SK-N-SH (cell line): ENCODE results near the gene GPD1. TPM values are rescaled to one million over a fixed set of nuclear protein-coding genes. Genes with fewer than 3 reads are reported as not detected.

Source experiments
- CTCF ChIA-PET: fragments of 300-600, 350-600 bp; formaldehyde crosslinking; extraction: SDS; loops from one replicate; lab custom pipeline; 2021; lab: Yijun Ruan, JAX
- POLR2A ChIA-PET: fragments of 350-600 bp; sonication (Branson Sonifier 250); formaldehyde crosslinking; extraction: SDS; loops from one replicate; lab custom pipeline; 2020; ENCODE audit warnings: antibody characterized with exemption, inconsistent platforms; lab: Yijun Ruan, JAX
- DNase-seq: peaks from one replicate; pipeline ENCODE4 v3.0.0; 2012
- H2AFZ ChIP-seq: fragments of 200-600 bp; sonication (generic); 2 replicates; pipeline ENCODE4 v1.8.1; 2016; ENCODE audit warnings: antibody characterized with exemption, mild to moderate bottlenecking, low read depth
- H3F3A ChIP-seq: fragments of 200-600 bp; sonication (generic); replicated peaks from 2 replicates; pipeline ENCODE3; 2016; ENCODE audit warnings: antibody characterized with exemption, mild to moderate bottlenecking; ENCODE audit not compliant: insufficient read depth
- H3K27ac ChIP-seq, 2 experiments: fragments of 200-500 bp in 1 of 2; fragments of 200-600 bp in 1 of 2; sonication (Bioruptor generic) in 1 of 2; sonication (generic), shearing (Covaris generic) in 1 of 2; 2 replicates each; pipeline versions ENCODE4 v1.5.1 to v1.6.1; 2014 to 2016; ENCODE audit warnings: low read depth in 2 of 2, inconsistent platforms in 1 of 2, low read length in 1 of 2, mild to moderate bottlenecking in 1 of 2, mixed read lengths in 1 of 2
- H3K27me3 ChIP-seq: fragments of 200-600 bp; sonication (generic), shearing (Covaris generic); 2 replicates; pipeline ENCODE4 v1.6.1; 2016; ENCODE audit warnings: mixed run types; ENCODE audit not compliant: insufficient read depth
- H3K36me3 ChIP-seq, 2 experiments: fragments of 200-500 bp in 1 of 2; fragments of 200-600 bp in 1 of 2; sonication (Bioruptor generic) in 1 of 2; sonication (generic) in 1 of 2; replicated peaks in 1 of 2; 2 replicates each; pipeline versions ENCODE3 to v1.5.1; 2014 to 2016; ENCODE audit warnings: low read length in 1 of 2, mild to moderate bottlenecking in 1 of 2; ENCODE audit not compliant: insufficient read depth in 2 of 2, control insufficient read depth in 1 of 2
- H3K4me1 ChIP-seq, 2 experiments: fragments of 200-500 bp in 1 of 2; fragments of 200-600 bp in 1 of 2; sonication (Bioruptor generic) in 1 of 2; sonication (generic), shearing (Covaris generic) in 1 of 2; 2 replicates each; pipeline versions ENCODE4 v1.5.1 to v1.6.1; 2014 to 2016; ENCODE audit warnings: low read depth in 1 of 2, low read length in 1 of 2, mixed run types in 1 of 2; ENCODE audit not compliant: insufficient read depth in 2 of 2, control insufficient read depth in 1 of 2
- H3K4me2 ChIP-seq: fragments of 200-600 bp; sonication (generic), shearing (Covaris generic); 2 replicates; pipeline ENCODE4 v1.6.1; 2017; ENCODE audit warnings: mixed run types
- H3K4me3 ChIP-seq, 2 experiments: fragments of 200-500 bp in 1 of 2; fragments of 200-600 bp in 1 of 2; sonication (Bioruptor generic) in 1 of 2; sonication (generic), shearing (Covaris generic) in 1 of 2; 2 replicates each; pipeline versions ENCODE4 v1.5.1 to v1.8.1; 2014 to 2016; ENCODE audit warnings: low read depth in 2 of 2, inconsistent platforms in 1 of 2, low read length in 1 of 2, mild to moderate bottlenecking in 1 of 2, mixed read lengths in 1 of 2, moderate library complexity in 1 of 2
- H3K79me2 ChIP-seq: fragments of 200-600 bp; sonication (generic); 2 replicates; pipeline ENCODE4 v1.8.1; 2017; ENCODE audit warnings: mild to moderate bottlenecking; ENCODE audit not compliant: insufficient read depth
- H3K9ac ChIP-seq: fragments of 200-600 bp; sonication (generic); 2 replicates; pipeline ENCODE4 v1.6.1; 2017; ENCODE audit warnings: mixed run types
- H3K9me2 ChIP-seq: fragments of 200-600 bp; sonication (generic); 2 replicates; pipeline ENCODE4 v1.6.1; 2017; ENCODE audit warnings: mixed run types
- H3K9me3 ChIP-seq: fragments of 200-600 bp; sonication (generic); 2 replicates; pipeline ENCODE4 v1.6.1; 2017; ENCODE audit warnings: mixed run types, mild to moderate bottlenecking, moderate library complexity
- H4K20me1 ChIP-seq: fragments of 200-600 bp; sonication (generic); 2 replicates; pipeline ENCODE4 v1.6.1; 2017; ENCODE audit warnings: mild to moderate bottlenecking, mixed run types; ENCODE audit not compliant: insufficient read depth
- CHD2 ChIP-seq: fragments of 150-350 bp; IDR thresholded peaks from 2 replicates; pipeline ENCODE4 v1.6.1; 2018; ENCODE audit warnings: low read length; ENCODE audit not compliant: partially characterized antibody
- FOXJ3 ChIP-seq: sonication (generic); formaldehyde crosslinking; IDR thresholded peaks from 2 replicates; pipeline ENCODE4 v1.5.1; 2020; ENCODE audit warnings: mild to moderate bottlenecking, missing genetic modification reagents
- MEF2A ChIP-seq: IDR thresholded peaks from 2 replicates; pipeline ENCODE4 v1.4.0; 2012; ENCODE audit warnings: low read depth, borderline replicate concordance
- NFIC ChIP-seq: IDR thresholded peaks from 2 replicates; pipeline ENCODE4 v1.4.0; 2012; ENCODE audit warnings: borderline replicate concordance
- NRF1 ChIP-seq: IDR thresholded peaks from 2 replicates; pipeline ENCODE4 v1.6.1; 2012; ENCODE audit warnings: low read depth, mild to moderate bottlenecking, low read length
- POLR2AphosphoS5 ChIP-seq: IDR thresholded peaks from 2 replicates; pipeline ENCODE4 v1.6.1; 2012; ENCODE audit warnings: low read depth, low read length
- RCOR1 ChIP-seq: fragments of 150-350 bp; IDR thresholded peaks from 2 replicates; pipeline ENCODE4 v1.6.1; 2017; ENCODE audit warnings: antibody characterized with exemption, low read length
- RFX5 ChIP-seq: IDR thresholded peaks from 2 replicates; pipeline ENCODE4 v1.6.1; 2012; ENCODE audit warnings: mild to moderate bottlenecking, improper control_type of control experiment, low read length
- RXRA ChIP-seq: IDR thresholded peaks from 2 replicates; pipeline ENCODE4 v1.4.0; 2012; ENCODE audit warnings: low read depth, mild to moderate bottlenecking, borderline replicate concordance
- SMC3 ChIP-seq: IDR thresholded peaks from 2 replicates; pipeline ENCODE4 v1.6.1; 2012; ENCODE audit warnings: low read depth, low read length, improper control_type of control experiment
- TCF12 ChIP-seq: IDR thresholded peaks from 2 replicates; pipeline ENCODE4 v1.4.0; 2012
- YY1 ChIP-seq: IDR thresholded peaks from 2 replicates; pipeline ENCODE4 v1.4.0; 2012; ENCODE audit warnings: low read depth, mild to moderate bottlenecking
- WGBS: methylation state at CpG from one replicate; pipeline ENCODE4 v1.1.6; 2017; ENCODE audit warnings: low lambda C conversion rate; 5-methylcytosine and 5-hydroxymethylcytosine counted together
- polyA plus RNA-seq, 3 experiments: library from polyadenylated mRNA; depleted of rRNA; stranded (reverse); fragments of >200 nt; gene quantifications; 2 replicates each; pipeline ENCODE4 v1.2.3, GENCODE V29; 2012
- TF ChIP-seq, protein P1 (sequence below): IDR thresholded peaks from 2 replicates; pipeline ENCODE4 v1.4.0; 2012; ENCODE audit warnings: low read depth, borderline replicate concordance
- TF ChIP-seq, protein P2 (sequence below): IDR thresholded peaks from 2 replicates; pipeline ENCODE4 v1.4.0; 2012; ENCODE audit warnings: low read depth, borderline replicate concordance
- TF ChIP-seq, protein P3 (sequence below): IDR thresholded peaks from 2 replicates; pipeline ENCODE4 v1.4.0; 2012; ENCODE audit warnings: low read depth
- TF ChIP-seq, protein P4 (sequence below): IDR thresholded peaks from 2 replicates; pipeline ENCODE4 v1.6.1; 2012; ENCODE audit warnings: mild to moderate bottlenecking, low read depth, low read length, moderate library complexity

The GPD1 gene
- polyA plus RNA-seq, 1 of the 3 experiments (the other 2 are of a cell fraction) = 0.07 TPM

DNA sequence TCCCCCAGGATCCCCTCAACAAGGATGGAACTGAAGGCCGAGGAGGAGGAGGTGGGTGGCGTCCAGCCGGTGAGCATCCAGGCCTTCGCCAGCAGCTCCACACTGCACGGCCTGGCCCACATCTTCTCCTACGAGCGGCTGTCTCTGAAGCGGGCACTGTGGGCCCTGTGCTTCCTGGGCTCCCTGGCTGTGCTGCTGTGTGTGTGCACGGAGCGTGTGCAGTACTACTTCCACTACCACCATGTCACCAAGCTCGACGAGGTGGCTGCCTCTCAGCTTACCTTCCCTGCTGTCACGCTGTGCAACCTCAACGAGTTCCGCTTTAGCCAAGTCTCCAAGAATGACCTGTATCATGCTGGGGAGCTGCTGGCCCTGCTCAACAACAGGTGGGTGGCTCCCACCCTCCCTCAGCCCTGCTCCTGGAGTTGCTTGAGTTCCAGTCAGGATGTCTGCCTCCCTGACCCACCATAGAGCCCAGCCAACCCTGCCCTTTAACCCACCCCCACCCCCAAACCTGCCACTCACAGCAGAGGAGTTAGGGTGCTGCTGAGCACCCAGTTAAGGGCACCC lies 45.0 kb upstream of the GPD1 start:
- WGBS = 94% methylated on average over 15 of the region's 15 CpGs

DNA sequence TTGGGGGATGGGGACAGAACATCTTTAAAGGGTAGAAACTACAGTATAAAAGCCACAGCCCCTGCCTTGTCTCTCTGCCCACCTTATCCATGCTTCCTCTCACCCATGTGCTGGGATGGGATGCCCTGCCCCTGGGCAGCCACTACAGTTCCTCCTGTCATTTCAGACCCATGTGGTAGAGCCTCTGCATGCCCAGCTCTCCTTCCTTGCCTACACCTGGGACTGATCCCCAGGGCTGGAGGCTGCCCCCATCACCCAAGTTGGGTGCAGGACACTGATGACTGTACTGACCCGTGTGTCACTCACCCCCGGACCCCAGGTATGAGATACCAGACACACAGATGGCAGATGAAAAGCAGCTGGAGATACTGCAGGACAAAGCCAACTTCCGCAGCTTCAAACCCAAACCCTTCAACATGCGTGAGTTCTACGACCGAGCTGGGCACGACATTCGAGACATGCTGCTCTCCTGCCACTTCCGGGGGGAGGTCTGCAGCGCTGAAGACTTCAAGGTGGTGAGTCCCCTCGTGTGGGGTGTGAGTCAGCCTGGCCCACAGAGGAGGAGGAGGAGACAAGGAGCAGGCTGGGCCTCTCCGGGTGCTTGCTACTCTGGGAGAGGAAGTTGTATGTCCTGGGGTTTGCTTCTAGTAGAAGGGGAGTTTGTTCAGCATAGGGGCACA lies 44.2 kb upstream of the GPD1 start:
- Histone ChIP-seq H3K4me1 (peaks cover 7 to 41% of the 10 kb centered on the region in 2 experiments; a peak in 2 of 4 replicates), H3K27me3 (no peaks in the 10 kb centered on the region), H3K36me3 (peaks cover 0 to 10% of the 10 kb centered on the region in 2 experiments), H3K27ac (no peak overlapping the region), H3K9me3 (no peaks in the 10 kb centered on the region), H3K9me2 (no peaks in the 10 kb centered on the region), H4K20me1 (no peaks in the 10 kb centered on the region), H3K79me2 (no peaks in the 10 kb centered on the region), H3K9ac (no peak overlapping the region), H3K4me3 (no peak overlapping the region), H3F3A (peaks cover 7% of the 10 kb centered on the region), H3K4me2 (no peak overlapping the region), H2AFZ (no peak overlapping the region)
- 59% methylated on average over 4 of the region's 12 CpGs for WGBS
- no peak for TF ChIP-seq RCOR1
- TF ChIP-seq, protein P1, sequence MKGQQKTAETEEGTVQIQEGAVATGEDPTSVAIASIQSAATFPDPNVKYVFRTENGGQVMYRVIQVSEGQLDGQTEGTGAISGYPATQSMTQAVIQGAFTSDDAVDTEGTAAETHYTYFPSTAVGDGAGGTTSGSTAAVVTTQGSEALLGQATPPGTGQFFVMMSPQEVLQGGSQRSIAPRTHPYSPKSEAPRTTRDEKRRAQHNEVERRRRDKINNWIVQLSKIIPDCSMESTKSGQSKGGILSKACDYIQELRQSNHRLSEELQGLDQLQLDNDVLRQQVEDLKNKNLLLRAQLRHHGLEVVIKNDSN = no peak
- TF ChIP-seq YY1 = no peak
- TF ChIP-seq, protein P2, sequence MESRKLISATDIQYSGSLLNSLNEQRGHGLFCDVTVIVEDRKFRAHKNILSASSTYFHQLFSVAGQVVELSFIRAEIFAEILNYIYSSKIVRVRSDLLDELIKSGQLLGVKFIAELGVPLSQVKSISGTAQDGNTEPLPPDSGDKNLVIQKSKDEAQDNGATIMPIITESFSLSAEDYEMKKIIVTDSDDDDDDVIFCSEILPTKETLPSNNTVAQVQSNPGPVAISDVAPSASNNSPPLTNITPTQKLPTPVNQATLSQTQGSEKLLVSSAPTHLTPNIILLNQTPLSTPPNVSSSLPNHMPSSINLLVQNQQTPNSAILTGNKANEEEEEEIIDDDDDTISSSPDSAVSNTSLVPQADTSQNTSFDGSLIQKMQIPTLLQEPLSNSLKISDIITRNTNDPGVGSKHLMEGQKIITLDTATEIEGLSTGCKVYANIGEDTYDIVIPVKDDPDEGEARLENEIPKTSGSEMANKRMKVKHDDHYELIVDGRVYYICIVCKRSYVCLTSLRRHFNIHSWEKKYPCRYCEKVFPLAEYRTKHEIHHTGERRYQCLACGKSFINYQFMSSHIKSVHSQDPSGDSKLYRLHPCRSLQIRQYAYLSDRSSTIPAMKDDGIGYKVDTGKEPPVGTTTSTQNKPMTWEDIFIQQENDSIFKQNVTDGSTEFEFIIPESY = no peak
- no peak for TF ChIP-seq POLR2AphosphoS5
- no peak for TF ChIP-seq NRF1
- TF ChIP-seq, protein P3, sequence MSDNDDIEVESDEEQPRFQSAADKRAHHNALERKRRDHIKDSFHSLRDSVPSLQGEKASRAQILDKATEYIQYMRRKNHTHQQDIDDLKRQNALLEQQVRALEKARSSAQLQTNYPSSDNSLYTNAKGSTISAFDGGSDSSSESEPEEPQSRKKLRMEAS = no peak
- no peak for TF ChIP-seq SMC3
- no peak for TF ChIP-seq FOXJ3 (CRISPR knock-in tag)
- ChIA-PET POLR2A (no interaction called here), CTCF (interaction anchor here (0.7 to 37.6 kb wide), 9 partner anchors 10 to 295 kb away, joined by 3 to 1401 read pairs (median 14); partner anchors contain the start of genes AQP5 and AQP6)
- no peak for DNase-seq

More for the DNA sequence above, 45.0 kb upstream of the GPD1 start:
- H3K27ac ChIP-seq = no peak overlapping the region
- ChIA-PET CTCF (interaction anchor here (0.7 to 37.6 kb wide), 10 partner anchors 11 to 295 kb away, joined by 3 to 1401 read pairs (median 10); partner anchors contain the start of genes AQP5 and AQP6), POLR2A (interaction anchor here (0.5 to 1.2 kb wide), 2 partner anchors 37 to 75 kb away, joined by 3 to 4 read pairs; no protein-coding TSS in a partner anchor)
- peaks cover 7 to 41% of the 10 kb centered on the region in 2 experiments; a peak in 2 of 4 replicates for H3K4me1 ChIP-seq
- H3K4me2 ChIP-seq = peak overlapping the region; percentile 77; the same call in 1 of the 2 replicates
- DNase-seq = no peak
- H3K9me3 ChIP-seq = no peaks in the 10 kb centered on the region
- H3K4me3 ChIP-seq = no peak overlapping the region
- H3F3A ChIP-seq = peaks cover 7% of the 10 kb centered on the region
- no peaks in the 10 kb centered on the region for H4K20me1 ChIP-seq
- peaks cover 0 to 10% of the 10 kb centered on the region in 2 experiments for H3K36me3 ChIP-seq
- no peak overlapping the region for H3K9ac ChIP-seq
- no peaks in the 10 kb centered on the region for H3K27me3 ChIP-seq
- H2AFZ ChIP-seq = no peak overlapping the region
- no peaks in the 10 kb centered on the region for H3K9me2 ChIP-seq
- TF ChIP-seq NFIC (no peak), MEF2A (no peak), RFX5 (no peak), TCF12 (no peak), RXRA (no peak), CHD2 (no peak)
- TF ChIP-seq, protein P3 = no peak
- TF ChIP-seq, protein P4, sequence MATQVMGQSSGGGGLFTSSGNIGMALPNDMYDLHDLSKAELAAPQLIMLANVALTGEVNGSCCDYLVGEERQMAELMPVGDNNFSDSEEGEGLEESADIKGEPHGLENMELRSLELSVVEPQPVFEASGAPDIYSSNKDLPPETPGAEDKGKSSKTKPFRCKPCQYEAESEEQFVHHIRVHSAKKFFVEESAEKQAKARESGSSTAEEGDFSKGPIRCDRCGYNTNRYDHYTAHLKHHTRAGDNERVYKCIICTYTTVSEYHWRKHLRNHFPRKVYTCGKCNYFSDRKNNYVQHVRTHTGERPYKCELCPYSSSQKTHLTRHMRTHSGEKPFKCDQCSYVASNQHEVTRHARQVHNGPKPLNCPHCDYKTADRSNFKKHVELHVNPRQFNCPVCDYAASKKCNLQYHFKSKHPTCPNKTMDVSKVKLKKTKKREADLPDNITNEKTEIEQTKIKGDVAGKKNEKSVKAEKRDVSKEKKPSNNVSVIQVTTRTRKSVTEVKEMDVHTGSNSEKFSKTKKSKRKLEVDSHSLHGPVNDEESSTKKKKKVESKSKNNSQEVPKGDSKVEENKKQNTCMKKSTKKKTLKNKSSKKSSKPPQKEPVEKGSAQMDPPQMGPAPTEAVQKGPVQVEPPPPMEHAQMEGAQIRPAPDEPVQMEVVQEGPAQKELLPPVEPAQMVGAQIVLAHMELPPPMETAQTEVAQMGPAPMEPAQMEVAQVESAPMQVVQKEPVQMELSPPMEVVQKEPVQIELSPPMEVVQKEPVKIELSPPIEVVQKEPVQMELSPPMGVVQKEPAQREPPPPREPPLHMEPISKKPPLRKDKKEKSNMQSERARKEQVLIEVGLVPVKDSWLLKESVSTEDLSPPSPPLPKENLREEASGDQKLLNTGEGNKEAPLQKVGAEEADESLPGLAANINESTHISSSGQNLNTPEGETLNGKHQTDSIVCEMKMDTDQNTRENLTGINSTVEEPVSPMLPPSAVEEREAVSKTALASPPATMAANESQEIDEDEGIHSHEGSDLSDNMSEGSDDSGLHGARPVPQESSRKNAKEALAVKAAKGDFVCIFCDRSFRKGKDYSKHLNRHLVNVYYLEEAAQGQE = no peak
- TF ChIP-seq, all 33 proteins: peak for 0
- H3K79me2 ChIP-seq = no peaks in the 10 kb centered on the region
